Hepatic stellate cell (primary cell): Measurements from ENCODE around the gene ZNF750.
A peak's percentile ranks its signal among the peaks of the same experiment; 100 is the strongest.

ENCODE experiments used
- DNase-seq: peaks from one replicate; pipeline ENCODE4 v3.0.0; 2011; ENCODE audit warnings: low spot score

The ZNF750 gene

DNA sequence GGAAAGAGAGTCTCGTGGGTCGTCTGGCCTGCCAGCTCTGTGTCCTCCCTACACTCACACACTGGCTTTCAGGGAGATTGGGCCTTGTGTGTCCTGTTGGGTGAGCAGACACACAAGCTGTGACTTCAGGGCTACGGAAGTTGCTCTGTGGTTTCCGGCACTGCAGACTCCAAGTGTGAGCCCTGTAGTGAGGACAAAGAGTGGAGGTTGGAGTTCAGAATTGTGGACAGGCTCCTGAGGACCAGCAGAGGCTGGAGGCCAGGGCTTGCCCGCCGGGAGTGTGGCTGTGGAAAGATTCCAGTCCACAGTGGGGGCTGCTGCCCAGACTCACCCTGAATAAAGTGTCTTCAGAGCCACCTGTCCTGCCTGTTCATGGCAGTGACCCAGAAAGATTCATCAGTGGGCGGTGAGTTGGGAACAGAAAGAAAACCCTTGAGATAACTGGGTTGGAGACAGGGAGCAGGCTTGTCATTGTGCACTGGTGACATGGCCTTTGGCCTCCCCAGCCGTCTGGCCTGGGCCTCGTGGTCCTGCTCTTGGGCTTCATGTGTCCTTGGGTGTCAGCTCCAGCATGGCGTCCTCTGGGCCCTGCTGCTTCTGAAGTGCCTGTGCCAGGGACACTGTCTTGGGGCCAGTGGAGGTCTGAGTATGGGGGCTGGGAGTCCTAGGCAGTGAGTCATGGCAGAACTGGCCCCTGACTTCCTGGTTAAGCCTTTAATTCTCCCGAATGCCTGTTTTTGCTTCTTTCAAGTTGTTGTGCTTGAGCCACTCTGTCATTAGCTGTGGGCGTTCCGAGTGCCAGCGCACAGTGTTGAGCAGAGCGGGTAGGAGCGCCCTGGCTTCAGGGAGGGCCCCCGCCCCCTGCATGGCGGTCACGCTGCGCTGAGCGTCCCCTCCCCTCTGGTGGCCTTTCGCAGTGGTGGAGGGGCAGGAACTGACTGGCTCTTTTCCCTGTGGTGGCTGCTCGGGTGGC, 19.9 kb upstream of the ZNF750 start:
- peak; percentile 93 for DNase-seq

DNA sequence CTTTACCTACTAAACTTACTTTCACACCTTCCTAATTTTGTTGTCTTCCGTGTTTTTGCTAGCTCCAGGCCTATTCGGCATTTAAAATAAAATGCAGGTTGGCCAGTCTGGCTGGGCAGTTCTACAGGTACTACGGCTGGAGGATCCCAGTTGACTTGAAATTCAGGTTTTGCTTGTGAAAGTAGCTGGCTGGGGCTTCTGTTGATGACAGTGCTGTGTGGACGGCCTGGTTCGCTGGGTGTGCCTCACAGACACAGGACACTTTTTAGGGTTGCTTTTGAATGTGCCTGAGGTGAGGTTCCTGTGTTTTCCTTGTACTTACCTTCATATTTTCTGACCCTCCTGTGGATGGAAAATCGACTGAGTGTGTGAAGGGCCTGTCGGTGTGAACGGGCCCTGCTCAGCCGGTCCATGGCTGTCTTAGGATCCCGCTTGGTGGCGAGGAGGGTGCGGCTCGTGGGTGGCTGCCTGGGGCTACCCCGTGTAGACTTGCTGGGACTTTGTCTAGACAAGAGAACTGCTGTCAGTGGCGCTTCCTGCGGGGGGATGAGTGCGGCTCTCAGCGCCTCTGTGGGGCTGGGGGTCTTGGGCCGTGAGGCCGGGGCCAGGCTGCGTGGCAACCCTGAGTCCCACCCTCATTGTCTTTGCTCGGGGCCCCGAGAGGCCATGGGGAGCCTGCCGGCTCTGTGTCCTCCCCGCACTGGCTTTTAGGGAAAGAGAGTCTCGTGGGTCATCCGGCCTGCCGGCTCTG, 18.7 kb upstream of the ZNF750 start:
- no peak for DNase-seq

DNA sequence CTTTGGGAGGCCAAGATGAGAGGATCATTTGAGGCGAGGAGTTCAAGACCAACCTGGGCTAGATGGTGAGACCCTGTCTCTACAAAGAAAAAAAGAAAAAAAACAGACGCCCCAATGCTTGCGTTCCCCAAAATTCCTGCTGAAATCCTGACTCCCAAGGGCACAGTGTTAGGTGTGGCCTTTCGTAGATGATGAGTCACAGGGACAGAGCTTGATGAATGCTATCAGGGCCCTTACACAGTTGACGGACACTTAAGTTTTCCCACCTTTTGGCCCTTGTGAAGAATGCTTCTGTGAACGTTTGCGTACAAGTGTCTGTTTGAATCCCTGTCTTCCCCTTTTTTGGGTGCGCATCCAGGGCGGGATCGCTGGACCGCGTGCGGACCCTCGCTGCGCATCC, 16.5 kb upstream of the ZNF750 start:
- DNase-seq: no peak

DNA sequence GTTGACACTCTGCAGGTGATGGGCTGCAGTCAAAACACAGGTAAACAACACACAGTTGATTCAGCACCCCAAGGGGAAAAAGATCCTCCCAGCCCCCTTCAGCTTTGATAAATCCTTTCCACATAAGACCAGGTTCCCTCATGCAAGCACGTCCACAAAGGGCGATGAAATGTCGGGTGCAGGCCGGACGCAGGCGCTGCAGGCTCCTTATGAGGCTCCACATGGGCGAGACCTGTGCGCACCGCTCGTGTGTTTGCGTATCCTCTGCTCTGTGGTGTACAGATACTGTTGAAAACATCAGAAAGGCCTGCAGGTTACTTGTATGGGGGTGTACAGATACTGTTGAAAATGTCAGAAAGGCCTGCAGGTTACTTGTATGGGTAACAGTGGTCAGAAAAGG, 14.4 kb upstream of the ZNF750 start:
- DNase-seq: no peak

- DNase-seq: no peak
Measured at GRCh38 chr17:82851381-82851780, 11.6 kb upstream of the ZNF750 start.

DNA sequence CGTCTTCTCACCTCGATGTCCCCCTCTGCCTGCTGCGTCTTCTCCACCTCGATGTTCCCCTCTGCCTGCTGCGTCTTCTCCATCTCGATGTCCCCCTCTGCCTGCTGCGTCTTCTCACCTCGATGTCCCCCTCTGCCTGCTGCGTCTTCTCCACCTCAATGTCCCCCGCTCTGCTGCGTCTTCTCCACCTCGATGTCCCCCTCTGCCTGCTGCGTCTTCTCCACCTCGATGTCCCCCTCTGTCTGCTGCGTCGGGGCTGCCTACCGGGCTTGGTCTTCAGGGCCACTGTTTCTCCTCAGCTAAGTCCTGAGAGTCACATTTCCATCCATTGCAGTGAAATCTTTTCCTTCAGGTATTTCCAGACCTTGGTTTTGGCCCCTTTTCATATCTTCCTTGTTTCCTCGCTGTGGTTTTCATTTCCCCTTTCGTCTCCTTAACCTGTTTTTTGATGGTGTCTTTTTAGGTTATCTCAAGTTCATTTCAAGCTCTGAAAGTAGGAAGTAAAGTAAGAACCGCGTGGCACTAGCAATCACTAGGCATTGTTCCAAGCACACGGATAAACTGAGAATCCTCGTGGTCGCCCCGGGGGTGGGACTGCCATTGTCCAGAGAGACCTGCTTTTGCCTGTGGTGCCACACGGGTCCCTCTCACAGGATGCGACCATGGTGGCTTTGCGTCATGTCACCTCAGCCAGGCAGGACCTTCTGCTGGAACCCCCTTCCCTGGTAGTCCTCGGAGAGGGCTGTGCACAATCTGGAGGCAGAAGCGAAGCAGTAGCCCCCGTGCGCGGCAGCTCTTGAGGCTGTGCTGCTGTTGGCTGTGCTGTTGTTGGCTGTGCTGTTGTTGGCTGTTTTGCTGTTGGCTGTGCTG, 9.5 kb upstream of the ZNF750 start:
- DNase-seq: no peak

GRCh38 chr17:82848022-82848592, 8.3 kb upstream of the ZNF750 start:
- no peak for DNase-seq

DNA sequence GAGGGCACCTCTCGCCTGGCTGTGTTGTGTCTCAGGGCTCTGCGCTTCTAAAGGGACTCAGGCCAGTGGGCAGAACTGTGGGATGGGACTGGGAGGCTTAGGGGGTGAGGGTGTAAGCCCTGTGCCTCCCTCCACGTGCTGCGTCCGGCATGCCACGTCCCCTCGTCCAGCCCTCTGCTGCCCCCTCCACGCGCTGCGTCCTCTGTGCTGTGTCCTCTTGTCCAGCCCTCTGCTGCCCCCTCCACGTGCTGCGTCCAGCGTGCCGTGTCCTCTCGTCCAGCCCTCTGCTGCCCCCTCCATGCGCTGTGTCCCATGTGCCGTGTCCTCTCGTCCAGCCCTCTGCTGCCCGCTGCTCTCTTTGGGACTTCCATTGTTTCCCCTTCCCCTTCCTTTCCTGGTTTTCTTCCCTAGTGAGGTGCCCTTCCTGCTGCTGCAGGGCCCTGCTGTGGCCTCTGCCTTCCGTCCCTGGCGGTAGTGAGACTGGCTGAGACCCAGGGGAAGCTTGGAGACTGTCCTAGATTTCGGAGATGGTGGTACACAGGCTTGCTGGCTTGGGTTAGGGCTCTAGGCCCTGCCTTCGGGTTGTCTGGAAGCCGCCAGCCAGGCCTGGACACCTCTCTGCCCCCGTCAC, 6.4 kb upstream of the ZNF750 start:
- DNase-seq: no peak

- DNase-seq: no peak
Measured at GRCh38 chr17:82845163-82845807, 5.5 kb upstream of the ZNF750 start.

DNA sequence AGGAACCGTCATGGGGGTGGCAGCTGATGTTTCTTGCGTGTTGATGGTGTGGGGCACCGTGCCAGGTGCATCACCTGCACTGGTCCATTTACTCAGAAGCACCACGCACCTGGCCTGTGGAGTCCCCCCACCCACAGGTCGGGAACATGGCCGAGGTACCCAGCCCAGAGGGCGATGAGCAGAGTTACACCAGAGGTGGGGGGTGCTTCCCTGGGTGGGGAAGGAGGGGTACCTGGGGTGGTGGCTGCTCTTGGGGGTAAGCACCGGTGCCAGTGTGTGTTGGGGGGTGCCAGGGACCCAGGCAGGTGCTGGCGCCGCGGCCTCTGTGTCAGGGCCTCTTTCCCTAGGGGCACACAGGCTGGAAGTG, 5.0 kb upstream of the ZNF750 start:
- no peak for DNase-seq

DNA sequence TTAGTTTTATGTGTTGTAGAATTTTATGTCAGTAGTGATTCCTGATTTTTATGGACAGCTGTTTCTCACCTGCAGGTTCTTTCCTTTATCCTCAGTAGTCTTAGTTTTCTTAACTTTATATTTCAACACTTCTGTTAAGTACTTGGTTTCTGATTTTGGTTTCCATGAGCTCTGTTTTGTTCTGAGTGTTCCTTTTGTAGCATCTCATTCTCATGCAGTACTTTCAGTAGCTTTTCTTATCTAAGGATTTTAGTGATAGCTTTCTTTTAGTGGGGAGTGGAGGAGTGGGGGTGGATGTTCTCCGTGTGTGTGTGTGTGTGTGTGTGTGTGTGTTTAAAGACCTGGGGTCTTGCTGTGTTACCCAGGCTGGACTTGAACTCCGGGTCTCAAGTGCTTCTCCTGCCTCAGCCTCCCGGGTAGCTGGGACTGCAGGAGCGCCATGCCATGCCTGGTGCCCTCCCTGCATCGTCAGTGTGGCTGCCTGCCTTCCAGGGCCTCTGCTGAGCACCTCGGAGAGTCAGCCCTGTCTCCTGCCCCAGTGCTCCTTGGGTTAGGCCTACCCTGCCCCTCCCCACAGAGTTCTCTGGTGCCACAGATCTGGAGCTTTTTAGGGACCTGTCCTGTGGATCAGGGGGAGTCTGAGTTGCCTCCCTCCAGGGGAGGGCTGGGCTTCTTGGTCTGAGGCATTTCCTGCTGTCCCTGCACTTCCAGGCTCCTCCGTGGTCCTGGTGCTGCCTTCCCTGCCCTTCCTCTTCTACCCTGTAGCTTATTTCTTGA, 4.3 kb upstream of the ZNF750 start:
- no peak for DNase-seq

DNA sequence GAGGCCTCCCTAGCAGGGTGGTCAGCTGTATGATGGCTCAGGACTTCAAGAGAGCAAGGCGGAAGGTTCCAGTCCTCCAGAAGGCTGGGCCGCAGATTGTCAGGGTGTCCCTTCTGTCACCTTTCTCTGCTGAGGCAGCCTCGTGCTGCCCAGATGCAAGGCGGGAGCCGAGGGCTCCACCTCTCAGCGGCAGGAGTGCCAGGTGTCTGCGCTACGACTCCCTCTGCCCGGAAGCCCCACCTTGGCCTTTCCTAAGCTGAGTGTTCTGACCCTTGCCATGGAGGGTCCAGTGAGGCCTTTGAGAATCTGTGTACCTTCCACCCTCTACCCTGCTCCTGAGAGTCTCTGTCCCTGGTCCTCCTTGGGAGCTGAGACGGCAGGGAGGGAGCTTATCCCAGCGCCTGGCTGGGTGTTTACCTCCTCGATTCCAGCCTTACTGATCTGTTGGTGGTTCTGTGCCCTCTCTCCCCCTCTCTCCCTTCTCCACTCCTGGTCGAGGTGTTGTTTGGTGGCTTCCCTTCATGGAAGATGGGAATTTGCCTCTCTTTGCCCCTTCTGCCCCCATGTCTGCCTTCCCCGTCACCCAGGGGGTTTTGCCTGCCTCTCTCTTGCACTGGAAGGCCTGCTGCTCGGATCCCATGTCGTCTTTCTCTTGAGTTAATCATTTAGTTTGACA, 2.2 kb upstream of the ZNF750 start:
- no peak for DNase-seq

DNA sequence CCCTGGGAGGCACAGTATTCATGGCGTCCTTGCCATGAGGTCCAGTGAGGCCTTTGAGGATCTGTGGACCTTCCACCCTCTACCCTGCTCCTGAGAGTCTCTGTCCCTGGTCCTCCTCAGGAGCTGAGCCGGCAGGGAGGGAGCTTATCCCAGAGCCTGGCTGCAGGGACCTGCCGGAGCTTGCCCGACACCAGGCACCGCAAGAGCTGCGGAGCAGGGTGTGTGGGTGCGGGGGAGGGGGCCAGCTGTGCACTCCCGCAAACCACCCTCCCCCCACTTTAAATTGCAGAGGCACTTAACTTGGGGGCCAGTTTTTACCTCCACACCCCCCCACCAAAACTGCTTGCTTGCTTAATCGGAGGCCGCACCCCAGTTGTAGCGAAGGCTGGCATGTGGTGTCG, 609 bp upstream of the ZNF750 start:
- DNase-seq: no peak

DNA sequence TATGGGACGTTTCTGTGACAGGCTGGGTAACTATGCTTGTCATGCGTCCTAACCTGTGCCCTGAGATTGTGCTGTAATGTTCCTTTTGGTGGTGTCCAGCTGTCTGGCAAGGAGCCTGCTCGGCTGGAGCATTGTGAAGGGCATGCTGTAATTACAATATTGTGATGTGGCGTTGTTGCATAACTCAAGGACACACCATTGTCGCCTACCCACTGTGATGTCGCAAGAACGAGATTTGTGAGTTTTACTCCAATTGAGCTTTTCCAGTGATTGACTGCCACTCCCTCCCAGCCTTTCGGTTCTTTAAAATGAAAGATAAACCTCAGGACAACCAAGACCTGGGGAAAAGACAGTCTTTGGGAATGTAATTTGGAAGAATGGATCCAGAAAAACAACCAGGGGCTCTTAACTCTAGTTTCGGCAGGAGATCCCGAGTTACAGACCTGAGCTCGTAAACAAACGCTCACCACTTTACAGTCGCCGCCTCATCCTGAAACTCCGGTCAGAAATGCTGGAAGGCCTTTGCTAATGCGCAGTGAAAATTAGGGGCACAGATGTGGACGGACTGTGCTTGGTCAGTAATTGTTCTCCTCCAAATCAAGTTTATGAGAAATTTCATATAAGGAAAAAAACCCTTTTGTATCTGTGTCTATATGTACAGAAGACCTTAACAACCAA, 1.3 kb downstream of the ZNF750 start:
- no peak for DNase-seq

GRCh38 chr17:82837586-82838320, 2.1 kb downstream of the ZNF750 start:
- no peak for DNase-seq

DNA sequence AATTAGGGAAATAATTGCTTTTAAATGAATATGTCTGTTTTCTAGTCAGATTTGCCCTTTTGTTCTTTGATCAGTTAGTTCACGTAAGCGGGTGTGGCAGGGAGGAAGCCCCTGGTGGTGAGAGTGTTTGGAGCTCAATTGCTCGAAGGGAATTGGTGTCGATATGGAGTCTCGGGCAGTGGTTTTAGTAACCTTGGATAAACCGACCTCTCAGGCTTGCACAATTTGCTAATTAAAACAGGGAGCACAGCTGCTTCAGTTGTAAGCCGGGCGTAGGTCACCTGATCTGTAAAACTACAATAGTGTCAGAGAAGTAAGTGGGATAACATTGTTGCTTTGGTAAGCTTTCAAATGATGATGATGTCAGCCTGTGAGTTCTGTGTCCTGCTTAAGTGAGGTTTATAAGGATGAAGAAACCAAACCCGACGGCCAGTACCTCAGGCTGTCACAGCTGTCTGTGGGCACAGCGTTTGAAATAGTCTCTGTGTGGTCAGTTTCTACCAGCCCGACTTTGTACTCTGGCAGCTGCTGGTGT, 2.9 kb downstream of the ZNF750 start:
- DNase-seq: no peak

- DNase-seq: no peak
Measured at GRCh38 chr17:82835766-82836512, 3.9 kb downstream of the ZNF750 start.
